Bronchial epithelial cell (primary cell): Measurements from ENCODE around the gene SORCS2. TPM values are rescaled to one million over a fixed set of nuclear protein-coding genes. Genes with fewer than 3 reads are reported as not detected.

Source experiments
- DNase-seq: peaks from one replicate; pipeline ENCODE4 v3.0.0-alpha.2; 2010; ENCODE audit warnings: low read depth
- FAIRE-seq: peaks from 2 replicates; lab custom pipeline; 2011; peaks lifted over from hg19 to GRCh38; lab: Jason Lieb, UNC
- H3K27me3 ChIP-seq: 2 replicates; pipeline ENCODE4 v1.5.1; 2011; ENCODE audit warnings: low read length; ENCODE audit not compliant: control insufficient read depth, insufficient read depth
- H3K36me3 ChIP-seq: 2 replicates; pipeline ENCODE4 v1.5.1; 2011; ENCODE audit warnings: low read length; ENCODE audit not compliant: control insufficient read depth, insufficient read depth
- H3K4me3 ChIP-seq: 2 replicates; pipeline ENCODE4 v1.5.1; 2011; ENCODE audit warnings: mild to moderate bottlenecking, low read depth, low read length, control low read depth
- CTCF ChIP-seq: IDR thresholded peaks from 2 replicates; pipeline ENCODE4 v1.5.1; 2011; ENCODE audit warnings: mild to moderate bottlenecking, moderate library complexity, low read length, control low read depth, inconsistent platforms; ENCODE audit not compliant: insufficient read depth, severe bottlenecking
- total RNA-seq: library from RNA; depleted of rRNA; stranded (reverse); fragments of >200 nt; gene quantifications from 2 replicates; pipeline ENCODE4 v1.2.1, GENCODE V29; 2014

Gene SORCS2
- total RNA-seq, 1 donor from 2014 or later: under 0.01 TPM

- Histone ChIP-seq H3K36me3 (no peaks in the 10 kb centered on the region), H3K27me3 (peaks cover 6% of the 10 kb centered on the region), H3K4me3 (no peak overlapping the region)
- FAIRE-seq (no peak), DNase-seq (no peak)
- no peak for TF ChIP-seq CTCF
Observed at GRCh38 chr4:7366954-7367353, 174.6 kb downstream of the SORCS2 start.

- Histone ChIP-seq H3K27me3 (peaks cover 5% of the 10 kb centered on the region), H3K4me3 (no peak overlapping the region), H3K36me3 (no peaks in the 10 kb centered on the region)
- FAIRE-seq (no peak), DNase-seq (no peak)
- TF ChIP-seq CTCF: no peak
Observed at GRCh38 chr4:7367406-7367805, 175.1 kb downstream of the SORCS2 start.

- peaks cover 5% of the 10 kb centered on the region for H3K27me3 ChIP-seq
- DNase-seq: no peak
- H3K36me3 ChIP-seq: no peaks in the 10 kb centered on the region
- FAIRE-seq: no peak
- no peak for TF ChIP-seq CTCF
- H3K4me3 ChIP-seq: no peak overlapping the region
Observed at GRCh38 chr4:7367864-7368277, 175.5 kb downstream of the SORCS2 start.

GRCh38 chr4:7368296-7368695 lies 176.0 kb downstream of the SORCS2 start:
- H3K36me3 ChIP-seq: no peaks in the 10 kb centered on the region
- FAIRE-seq (no peak), DNase-seq (no peak)
- no peak overlapping the region for H3K4me3 ChIP-seq
- peaks cover 5% of the 10 kb centered on the region for H3K27me3 ChIP-seq
- TF ChIP-seq CTCF: no peak

- no peak for DNase-seq
- no peak for TF ChIP-seq CTCF
- H3K4me3 ChIP-seq: no peak overlapping the region
- no peaks in the 10 kb centered on the region for H3K36me3 ChIP-seq
- no peak for FAIRE-seq
- H3K27me3 ChIP-seq: peaks cover 5% of the 10 kb centered on the region
Observed at GRCh38 chr4:7369511-7369910, 177.2 kb downstream of the SORCS2 start.

GRCh38 chr4:7370038-7370437 lies 177.7 kb downstream of the SORCS2 start:
- TF ChIP-seq CTCF: no peak
- FAIRE-seq (no peak), DNase-seq (no peak)
- Histone ChIP-seq H3K36me3 (no peaks in the 10 kb centered on the region), H3K27me3 (peaks cover 5% of the 10 kb centered on the region), H3K4me3 (no peak overlapping the region)
